HG02798 (cell line): ENCODE measurements around the gene ZSCAN29.
"Not testable (repeated sequence)": the region's sequence is repeated elsewhere in the genome, so short reads cannot be mapped to it uniquely, and the experiment has no call there.

Experiments used
- ATAC-seq: cut with Tn5 transposase; IDR thresholded peaks from one replicate; pipeline ENCODE4 v1.9.1; 2021; ENCODE audit warnings: mild to moderate bottlenecking; ENCODE audit not compliant: unreplicated experiment, poor library complexity

Gene ZSCAN29

DNA sequence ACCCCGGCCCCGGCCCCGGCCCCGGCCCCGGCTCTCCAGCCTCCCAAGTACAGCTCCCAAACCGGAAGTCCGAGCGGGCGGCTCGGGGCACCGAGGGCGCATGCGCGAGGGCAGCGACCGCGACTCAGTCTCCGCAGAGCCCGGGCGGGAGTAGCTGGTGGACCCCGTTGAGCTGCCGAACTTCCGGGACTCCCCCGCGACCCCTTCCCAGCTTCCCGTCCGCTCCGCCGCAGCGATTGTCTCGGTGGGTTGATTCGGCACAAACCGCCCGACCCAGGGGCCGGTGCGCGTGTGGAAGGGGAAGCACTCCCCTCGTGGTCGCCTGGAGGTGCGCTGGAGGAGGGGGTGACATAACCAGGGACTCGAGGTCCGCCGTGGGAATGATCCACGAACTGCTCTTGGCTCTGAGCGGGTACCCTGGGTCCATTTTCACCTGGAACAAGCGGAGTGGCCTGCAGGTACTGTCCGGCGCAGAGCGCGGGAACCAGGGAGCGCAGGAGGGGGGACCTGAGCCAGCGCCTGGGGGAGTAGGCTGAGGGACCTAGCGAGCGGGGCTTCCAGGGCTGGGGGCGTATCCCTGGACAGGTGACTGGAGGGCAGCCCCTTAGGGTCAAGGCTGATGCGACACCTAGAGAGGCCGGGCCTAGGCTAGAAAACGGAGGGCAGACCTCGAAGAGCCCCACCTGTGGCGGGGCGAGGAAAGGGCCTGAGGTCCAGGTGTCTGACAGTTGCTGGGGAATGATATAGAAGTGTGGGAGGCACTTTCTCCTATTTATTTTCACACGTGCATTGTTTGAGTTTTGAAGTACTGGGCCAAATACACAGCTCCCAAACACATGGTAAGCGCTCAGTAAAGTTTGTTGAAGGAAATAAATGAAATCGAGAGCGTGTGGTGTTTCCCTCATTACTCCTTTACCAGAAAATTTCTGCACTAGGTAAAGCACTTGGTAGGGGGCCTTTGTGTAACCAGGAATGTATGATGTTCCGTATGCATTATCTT is at the start of gene ZSCAN29, which contains the start of gene TUBGCP4:
Gene ZSCAN29, minus strand, starts transcription at position 69 of the 1,000 bp plus-strand sequence. CDS start 1,130 bp downstream, outside the sequence.
Gene TUBGCP4, plus strand, starts transcription at position 127 of the 1,000 bp plus-strand sequence. Its CDS starts 254 bp downstream, at position 381.
- peak; percentile 88 for ATAC-seq

DNA sequence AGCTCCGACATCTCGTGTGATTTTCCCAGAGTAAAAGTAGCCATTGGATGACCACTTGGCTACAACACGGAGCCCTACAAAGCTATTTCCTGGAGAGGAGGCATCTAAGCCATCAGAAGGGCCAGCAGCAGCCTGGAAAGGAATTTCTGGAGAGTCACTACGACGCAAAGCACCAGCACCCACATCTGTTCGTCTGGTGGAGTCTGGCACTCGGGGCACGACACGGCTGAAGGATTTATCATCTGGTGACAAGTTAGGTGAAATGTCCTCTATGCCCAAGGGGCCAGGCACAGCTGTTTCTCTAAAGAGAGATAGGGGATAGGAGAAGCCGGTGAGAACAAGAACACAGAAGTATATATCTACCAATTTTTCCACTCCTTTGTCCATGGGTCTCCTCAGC is 49.6 kb upstream of the ZSCAN29 start:
- no peak for ATAC-seq

DNA sequence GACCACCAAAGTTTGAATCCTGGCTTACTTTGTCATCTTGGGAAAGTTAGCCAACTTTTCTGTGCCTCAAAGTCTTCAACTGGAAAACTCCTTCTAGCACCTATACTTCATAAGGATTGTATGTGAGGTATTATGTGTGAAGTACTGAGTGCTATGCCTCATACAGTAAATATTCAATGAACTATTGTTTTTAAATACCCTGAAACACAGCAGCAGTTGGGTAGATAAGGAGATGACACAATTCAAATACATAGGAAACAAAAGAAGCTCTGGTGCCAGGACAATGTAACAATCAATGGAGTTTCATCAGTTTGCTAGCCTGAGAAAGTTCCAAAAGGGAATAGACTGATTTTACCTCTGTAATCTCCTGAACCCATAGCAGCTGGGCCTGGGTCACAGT is 43.4 kb upstream of the ZSCAN29 start:
- ATAC-seq = no peak

DNA sequence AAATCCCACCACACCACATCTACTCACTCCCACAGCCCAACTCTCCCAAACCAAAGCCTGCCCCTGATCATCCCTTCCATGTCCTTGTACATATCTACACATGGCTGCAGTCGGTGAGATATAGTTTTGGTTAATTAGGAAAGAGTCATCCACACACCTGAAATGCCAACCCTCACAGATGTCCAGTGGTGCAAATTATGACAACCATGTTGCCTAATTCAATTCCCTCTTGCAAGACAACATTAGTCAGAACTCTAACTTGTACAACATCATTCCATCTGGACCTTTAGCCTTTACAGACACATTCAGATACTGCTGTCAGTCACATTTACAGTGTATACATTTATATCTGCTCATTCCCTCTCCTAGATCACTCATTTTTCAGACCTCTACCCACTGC is 41.3 kb upstream of the ZSCAN29 start:
- ATAC-seq = no peak

DNA sequence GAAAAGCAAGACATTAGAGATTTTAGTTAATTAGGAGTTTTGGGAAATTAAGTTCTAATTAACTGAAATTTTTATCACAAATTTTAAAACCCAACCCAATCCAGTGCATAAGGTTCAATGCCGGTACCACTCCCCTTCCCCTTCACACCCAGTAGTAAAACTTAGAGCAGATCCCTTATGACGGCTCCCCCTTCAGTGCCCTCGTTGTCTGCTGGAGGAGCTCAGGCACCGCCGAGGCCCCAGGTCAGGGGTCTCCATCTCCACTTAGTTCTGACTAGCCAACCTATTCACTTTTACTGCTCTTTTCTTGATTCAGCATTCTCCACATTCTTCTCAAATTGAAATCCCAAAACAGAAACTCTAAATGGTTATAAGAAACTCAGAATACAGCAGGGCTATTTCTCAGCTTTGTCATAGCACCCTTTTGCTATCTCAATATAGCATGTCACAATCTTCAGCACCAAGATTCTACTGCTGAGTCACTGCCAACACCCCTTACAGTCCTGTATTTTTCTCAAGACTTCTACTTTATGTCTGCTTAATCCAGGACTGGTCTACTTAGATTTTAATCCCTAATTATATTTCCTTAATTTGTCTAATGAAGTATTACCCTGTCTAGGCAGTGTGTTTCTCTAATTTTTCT is 39.9 kb upstream of the ZSCAN29 start:
- ATAC-seq = no peak

DNA sequence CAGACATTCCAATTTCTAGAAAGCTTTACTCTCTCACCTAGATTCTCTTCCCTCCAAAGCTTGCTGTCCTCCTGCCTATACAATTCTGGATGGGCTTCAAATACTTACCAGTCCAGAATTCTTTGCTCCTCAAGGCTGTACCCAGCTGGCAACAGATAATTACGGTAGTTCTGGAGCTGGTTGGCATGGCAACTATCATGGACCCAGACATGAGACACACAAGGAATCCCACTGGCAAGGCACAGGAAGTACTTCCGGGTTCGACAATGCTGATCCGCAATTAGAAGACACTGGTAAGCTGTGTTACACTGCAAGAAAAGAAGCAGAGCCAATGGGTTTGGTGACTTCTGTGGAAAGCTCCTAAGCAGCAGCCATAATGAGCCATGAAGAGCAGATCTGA is 37.9 kb upstream of the ZSCAN29 start:
- ATAC-seq = no peak

DNA sequence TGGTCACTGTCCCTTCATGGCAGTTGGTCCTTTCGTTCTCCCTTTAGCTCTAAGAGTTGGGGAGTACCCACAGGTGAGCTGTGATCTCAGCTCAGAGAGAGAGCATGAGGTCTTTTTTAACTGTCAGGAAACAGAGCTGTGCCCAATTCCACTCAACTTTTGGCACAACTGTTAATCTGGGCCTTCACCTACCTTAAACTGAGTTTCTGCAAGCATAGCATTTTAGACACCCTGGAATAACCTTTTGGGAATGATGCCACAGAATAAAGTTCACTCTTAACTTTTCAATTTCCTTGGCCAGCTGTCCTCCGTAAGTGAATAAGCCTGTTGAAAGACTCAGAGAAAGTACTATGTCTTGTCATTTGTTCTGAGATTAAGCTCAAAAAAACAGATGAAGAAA is 36.0 kb upstream of the ZSCAN29 start:
- no peak for ATAC-seq

DNA sequence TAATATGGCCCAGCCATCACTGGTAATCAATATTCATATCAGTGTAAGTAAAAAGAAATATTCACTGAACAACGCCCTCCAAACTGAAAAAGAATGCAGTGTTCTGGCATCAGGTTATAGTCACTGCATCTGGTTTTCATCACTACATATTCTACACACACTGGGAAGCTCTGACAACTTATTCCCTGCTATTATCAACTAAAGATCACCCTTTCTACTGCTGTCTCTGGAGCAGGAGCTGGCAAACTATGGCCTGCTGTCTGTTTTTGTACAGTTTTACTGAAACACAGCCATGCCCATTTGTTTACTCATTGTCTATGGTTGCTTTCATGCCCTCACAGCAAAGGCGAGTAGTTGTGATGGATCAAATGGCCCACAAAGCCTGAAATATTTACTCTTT is 35.3 kb upstream of the ZSCAN29 start:
- no peak for ATAC-seq

DNA sequence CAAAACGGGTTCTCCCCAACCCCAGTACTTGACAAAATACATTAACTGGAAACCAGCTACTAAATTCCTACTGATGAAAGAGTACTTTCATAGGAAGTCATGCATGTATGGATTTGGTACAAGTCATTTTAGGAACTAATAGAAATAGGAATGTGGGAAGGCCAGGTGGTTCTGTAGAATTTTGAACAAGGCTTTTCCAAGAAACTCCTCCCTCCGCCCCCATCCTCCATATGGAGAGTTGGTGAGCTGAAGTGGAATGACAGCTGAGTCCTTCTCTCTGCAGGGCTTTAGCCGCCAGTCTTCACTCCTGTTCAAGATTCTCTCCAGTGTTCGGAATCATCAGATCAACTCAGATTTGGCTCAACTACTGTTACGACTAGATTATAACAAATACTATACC is 33.3 kb upstream of the ZSCAN29 start:
- no peak for ATAC-seq

DNA sequence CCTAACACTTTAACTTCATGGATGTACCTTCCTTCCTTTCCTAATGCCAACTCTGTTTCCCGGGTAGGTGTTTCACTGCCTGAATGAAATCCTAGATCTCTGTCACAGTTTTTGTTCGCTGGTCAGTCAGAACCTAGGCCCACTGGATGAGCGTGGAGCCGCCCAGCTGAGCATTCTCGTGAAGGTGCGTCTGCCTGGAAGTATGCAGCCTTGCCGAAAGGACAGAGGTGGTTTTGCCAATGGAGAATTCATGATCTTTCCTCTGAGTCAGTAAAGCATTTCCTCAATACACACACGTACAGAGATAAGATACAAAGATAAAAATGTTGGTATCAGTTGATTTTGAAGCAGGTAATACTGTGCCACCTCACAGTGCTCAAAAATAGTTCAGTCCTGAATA is 32.8 kb upstream of the ZSCAN29 start:
- ATAC-seq = no peak

DNA sequence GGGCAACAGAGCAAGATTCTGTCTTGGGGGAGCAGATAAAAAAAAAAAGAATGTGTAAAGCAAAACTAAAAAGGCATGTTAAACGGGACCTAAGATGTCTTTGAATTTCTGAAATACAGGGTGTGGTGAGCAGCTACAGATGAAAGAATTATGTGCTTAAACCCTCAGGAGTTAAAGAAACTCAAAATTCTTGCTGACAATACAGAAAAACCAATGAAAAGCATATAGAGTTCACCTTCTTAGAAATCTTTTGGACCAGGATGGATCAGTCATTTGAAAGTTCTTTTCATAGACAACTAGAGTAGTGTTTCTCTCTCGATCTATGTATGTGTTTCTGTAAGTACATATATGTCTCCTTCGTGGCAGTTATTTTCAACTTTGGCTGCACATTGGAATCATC is 31.4 kb upstream of the ZSCAN29 start:
- ATAC-seq = no peak

DNA sequence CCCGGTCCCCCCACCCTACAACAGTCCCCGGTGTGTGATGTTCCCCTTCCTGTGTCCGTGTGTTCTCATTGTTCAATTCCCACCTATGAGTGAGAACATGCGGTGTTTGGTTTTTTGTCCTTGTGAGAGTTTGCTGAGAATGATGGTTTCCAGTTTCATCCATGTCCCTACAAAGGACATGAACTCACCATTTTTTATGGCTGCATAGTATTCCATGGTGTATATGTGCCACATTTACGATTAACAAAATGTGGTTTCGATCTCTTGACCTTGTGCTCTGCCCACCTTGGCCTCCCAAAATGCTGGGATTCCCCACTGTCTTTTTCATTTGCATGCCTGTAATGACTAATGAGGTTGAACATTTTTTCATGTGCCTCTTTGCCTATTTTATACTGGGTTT is 22.7 kb upstream of the ZSCAN29 start:
- ATAC-seq = not testable (repeated sequence)

DNA sequence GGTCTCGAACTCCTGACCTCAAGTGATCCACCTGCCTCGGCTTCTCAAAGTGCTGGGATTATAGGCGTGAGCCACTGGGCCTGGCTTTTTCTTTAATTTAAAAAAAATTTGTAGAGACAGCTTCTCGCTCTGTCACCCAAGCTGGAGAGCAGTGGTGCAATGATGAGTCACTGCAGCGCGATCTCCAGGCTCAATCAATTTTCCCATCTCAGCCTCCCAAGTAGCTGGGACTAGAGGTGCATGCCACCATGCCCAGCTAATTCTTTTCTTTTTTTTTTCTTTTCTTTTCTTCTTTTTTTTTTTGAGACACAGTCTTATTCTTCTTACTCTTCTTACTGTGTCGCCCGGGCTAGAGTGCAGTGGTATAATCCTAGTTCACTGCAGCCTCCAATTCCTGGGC is 19.9 kb upstream of the ZSCAN29 start:
- no peak for ATAC-seq

DNA sequence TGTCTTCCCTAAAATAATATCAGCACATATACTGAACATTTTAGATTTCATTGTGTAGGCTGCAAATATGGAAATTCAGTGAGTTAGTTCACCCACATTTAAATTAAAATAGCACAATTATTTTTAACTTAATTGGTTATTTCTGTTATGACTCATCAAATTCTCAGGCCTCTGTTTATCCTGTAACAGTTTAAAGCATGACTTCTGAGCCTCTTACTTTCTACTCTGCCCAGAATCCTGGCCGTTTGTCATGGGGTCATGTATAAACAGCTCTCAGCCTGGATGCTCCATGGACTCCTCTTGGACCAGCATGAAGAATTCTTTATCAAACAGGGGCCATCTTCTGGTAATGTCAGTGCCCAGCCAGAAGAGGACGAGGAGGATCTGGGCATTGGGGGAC is 12.2 kb upstream of the ZSCAN29 start:
- no peak for ATAC-seq

DNA sequence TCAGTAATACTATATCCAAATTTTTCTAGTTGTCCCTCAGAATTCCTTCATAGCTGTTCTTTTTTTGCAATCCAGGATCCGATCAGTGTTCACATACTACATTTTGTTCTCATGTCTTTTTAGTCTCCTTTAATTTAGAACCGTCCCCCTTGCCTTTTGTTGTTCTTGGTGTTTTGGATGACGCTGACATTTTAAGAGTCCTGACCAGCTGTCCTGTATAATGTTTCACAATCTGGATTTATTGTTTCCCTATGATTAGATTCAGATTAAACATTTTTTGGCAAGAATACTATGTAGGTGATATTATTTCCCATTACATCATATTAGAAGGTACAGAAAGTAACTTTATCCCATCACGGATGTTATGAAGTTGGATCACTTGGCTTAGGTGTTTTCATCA is 11.5 kb upstream of the ZSCAN29 start:
- ATAC-seq = no peak

DNA sequence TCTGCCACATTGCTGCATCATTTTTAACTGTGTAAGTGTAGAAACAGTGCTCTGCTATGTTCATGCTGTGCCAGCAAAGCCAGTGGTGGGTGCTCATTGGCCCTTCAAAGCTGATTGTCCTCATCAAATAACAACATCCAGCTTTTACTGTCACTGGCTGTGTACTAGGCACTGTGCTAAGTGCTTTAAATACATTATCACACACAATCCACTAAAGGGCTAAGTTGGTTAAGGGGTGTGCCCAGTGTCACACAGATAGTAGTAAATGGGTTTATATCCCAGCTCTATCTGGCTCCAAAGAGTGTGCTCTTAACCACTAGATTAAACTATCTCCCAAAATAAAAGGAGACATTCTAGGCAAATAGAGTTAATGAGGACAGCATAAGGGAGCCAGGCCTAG is 7.8 kb upstream of the ZSCAN29 start:
- no peak for ATAC-seq

DNA sequence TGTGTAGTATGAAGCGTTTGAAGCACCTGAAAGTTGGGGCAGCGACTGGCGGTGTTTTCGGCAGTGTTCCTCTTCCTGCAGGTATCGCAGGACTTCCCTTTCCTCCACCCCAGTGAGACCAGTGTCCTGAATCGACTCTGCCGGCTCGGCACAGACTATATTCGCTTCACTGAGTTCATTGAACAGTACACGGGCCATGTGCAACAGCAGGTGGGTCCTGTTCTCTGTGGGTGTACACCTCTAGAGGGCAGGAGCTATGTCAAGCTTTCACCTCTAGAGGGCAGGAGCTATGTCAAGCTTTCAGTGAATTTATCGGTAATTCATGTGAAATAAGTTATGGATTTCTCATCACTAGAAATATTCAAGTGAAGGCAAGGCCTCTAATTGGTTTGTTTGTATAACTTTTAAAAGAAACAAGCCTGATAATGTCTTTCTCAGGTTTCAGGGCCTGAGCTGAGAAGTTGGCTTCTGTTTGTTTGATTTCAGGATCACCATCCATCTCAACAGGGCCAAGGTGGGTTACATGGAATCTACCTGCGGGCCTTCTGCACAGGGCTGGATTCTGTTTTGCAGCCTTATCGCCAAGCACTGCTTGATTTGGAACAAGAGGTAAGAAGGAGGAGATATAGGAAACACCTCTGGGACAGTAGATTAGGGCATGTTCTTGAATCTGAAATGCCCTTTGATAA is 5.3 kb upstream of the ZSCAN29 start:
- peak; percentile 61 for ATAC-seq

DNA sequence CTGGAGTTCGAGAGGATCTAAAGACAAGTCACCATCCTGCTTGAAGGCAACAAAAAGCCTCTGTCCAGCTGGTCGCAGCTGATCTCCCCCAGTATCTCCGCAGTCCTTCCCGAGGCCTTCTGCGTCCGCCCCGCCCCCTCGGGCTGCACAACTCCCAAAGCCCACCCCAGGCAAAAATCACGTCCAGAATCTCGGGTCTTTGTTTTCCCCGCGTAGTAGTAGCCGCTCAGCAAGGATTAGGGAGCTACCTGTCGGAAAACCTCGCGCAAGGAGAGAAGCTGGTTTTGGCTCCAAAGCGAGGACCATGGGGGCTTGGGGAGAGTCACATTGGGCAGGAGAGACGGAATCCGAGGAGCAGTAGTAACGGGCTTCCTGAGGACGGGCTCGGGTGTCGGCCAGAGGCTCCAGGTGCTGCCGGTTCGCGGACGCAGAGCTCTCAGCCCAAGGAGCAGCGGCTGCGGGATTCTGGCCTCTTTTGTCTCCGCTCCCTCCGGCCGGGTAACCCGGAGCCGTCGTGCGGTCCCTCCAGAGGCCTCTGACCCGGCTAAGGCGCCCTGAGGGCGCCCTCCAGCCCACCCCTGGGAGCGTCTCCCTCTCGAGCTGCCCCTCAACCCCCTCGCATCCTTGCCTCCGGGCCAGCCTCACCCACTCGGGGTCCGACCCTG is 401 bp downstream of the ZSCAN29 start:
- ATAC-seq = peak; percentile 43

DNA sequence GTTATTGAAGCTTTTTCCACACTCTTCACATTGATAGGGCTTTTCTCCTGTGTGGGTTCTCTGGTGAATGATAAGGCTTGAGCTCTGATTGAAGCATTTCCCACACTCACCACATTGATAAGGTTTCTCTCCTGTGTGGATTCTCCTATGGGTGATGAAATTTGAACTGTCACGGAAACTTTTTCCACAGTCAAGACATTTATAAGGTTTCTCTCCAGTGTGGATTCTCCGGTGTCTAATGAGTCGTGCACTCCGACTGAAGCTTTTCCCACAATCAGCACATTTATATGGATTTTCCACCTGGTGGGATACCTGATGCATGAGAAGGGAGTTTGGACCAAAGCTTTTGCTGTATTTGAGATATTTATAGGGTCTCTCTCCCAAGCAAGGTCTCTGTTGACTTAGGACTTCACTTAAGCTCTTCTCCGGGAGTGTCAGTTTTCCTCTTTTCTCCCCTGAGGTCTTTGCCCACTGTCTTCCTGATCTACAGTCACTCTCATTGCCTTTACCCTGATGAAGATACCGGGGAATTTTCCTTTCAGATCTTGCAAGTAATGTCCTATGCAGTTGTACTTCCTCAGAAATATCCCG is 9.4 kb downstream of the ZSCAN29 start:
- no peak for ATAC-seq

DNA sequence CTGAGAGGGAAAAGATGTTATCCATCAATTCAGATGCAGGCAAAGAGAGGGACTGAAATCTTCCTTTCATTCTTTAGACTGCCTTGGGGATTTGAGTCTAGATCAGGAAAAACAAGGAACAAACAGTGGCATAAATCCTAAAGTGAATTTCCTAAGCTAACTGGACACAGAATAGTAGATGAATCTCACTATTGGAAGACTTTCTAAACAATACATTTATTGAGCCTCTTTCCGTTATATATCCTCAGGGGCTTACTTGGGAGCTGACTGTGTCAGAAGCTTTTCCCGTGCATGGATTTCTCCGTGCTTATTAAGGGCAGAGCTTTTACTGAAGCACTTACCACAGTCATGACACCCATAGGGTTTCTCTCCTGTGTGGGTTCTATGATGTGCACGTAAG is 10.0 kb downstream of the ZSCAN29 start:
- ATAC-seq = no peak
